HG02852 (cell line): ENCODE data around the gene LIPT2.
A peak's percentile ranks its signal among the peaks of the same experiment; 100 is the strongest.
"Not testable (repeated sequence)": the region's sequence is repeated elsewhere in the genome, so short reads cannot be mapped to it uniquely, and the experiment has no call there.

ENCODE experiments used
- ATAC-seq: cut with Tn5 transposase; IDR thresholded peaks from one replicate; pipeline ENCODE4 v1.9.1; 2021; ENCODE audit warnings: mild to moderate bottlenecking, moderate library complexity; ENCODE audit not compliant: unreplicated experiment

The LIPT2 gene

GRCh38 chr11:74492974-74493790, at the start of gene LIPT2:
Gene LIPT2 (minus strand): TSS chr11:74493724. CDS start chr11:74493703, 21 bp downstream.
- peak; percentile 96 for ATAC-seq

GRCh38 chr11:74541466-74541865, 47.9 kb upstream of the LIPT2 start:
- no peak for ATAC-seq

- ATAC-seq, result no peak
Measured at GRCh38 chr11:74540270-74540669, 46.7 kb upstream of the LIPT2 start.

- no peak for ATAC-seq
Measured at GRCh38 chr11:74538680-74539079, 45.2 kb upstream of the LIPT2 start.

GRCh38 chr11:74535371-74536160, 42.0 kb upstream of the LIPT2 start:
- no peak for ATAC-seq

- ATAC-seq, result not testable (repeated sequence)
Measured at GRCh38 chr11:74534946-74535275, 41.4 kb upstream of the LIPT2 start.

GRCh38 chr11:74534216-74534945, 40.9 kb upstream of the LIPT2 start:
- ATAC-seq, result no peak

GRCh38 chr11:74533421-74533820, 39.9 kb upstream of the LIPT2 start:
- no peak for ATAC-seq

- ATAC-seq, result no peak
Measured at GRCh38 chr11:74532501-74533246, 39.1 kb upstream of the LIPT2 start.

- no peak for ATAC-seq
Measured at GRCh38 chr11:74524978-74525377, 31.5 kb upstream of the LIPT2 start.

- ATAC-seq, result no peak
Measured at GRCh38 chr11:74524501-74524900, 31.0 kb upstream of the LIPT2 start.

- ATAC-seq, result no peak
Measured at GRCh38 chr11:74522776-74523175, 29.3 kb upstream of the LIPT2 start.

- no peak for ATAC-seq
Measured at GRCh38 chr11:74521666-74522252, 28.2 kb upstream of the LIPT2 start.

GRCh38 chr11:74520927-74521665, 27.6 kb upstream of the LIPT2 start:
- ATAC-seq, result no peak

GRCh38 chr11:74520316-74520715, 26.8 kb upstream of the LIPT2 start:
- ATAC-seq, result no peak

- no peak for ATAC-seq
Measured at GRCh38 chr11:74519710-74520109, 26.2 kb upstream of the LIPT2 start.

GRCh38 chr11:74517592-74517991, 24.1 kb upstream of the LIPT2 start:
- ATAC-seq, result not testable (repeated sequence)

- ATAC-seq, result no peak
Measured at GRCh38 chr11:74507582-74507981, 14.1 kb upstream of the LIPT2 start.

- ATAC-seq, result no peak
Measured at GRCh38 chr11:74506823-74507222, 13.3 kb upstream of the LIPT2 start.

- ATAC-seq, result no peak
Measured at GRCh38 chr11:74505911-74506310, 12.4 kb upstream of the LIPT2 start.
